Thoracic aorta (tissue), 2 donors: Measurements from ENCODE around the gene MYO1G. TPM values are rescaled to one million over a fixed set of nuclear protein-coding genes. Genes with fewer than 3 reads are reported as not detected.

ENCODE experiments used
- ATAC-seq: fragments of 150-250 bp; one replicate; pipeline ENCODE4 v1.8.0; 2017; ENCODE audit warnings: low read depth; ENCODE audit not compliant: insufficient number of reproducible peaks, low FRiP score
- DNase-seq: peaks from one replicate; pipeline ENCODE4 v3.0.0-alpha.2; 2020; ENCODE audit warnings: low spot score
- H3K27ac ChIP-seq, 2 donors: fragments of 200-600 bp; sonication (generic); 1 replicate in 1 of 2; 2 replicates in 1 of 2; pipeline ENCODE4 v1.5.1; 2016; ENCODE audit warnings: mild to moderate bottlenecking in 2 of 2, moderate library complexity in 2 of 2
- H3K27me3 ChIP-seq: fragments of 200-600 bp; sonication (generic); replicated peaks from 2 replicates; pipeline ENCODE4 v1.6.0; 2016; ENCODE audit warnings: mild to moderate bottlenecking; ENCODE audit not compliant: insufficient read depth
- H3K36me3 ChIP-seq: fragments of 200-600 bp; sonication (generic); one replicate; pipeline ENCODE4 v1.5.1; 2016
- H3K4me1 ChIP-seq, 2 donors: fragments of 200-600 bp; sonication (generic); 1 replicate in 1 of 2; 2 replicates in 1 of 2; pipeline versions ENCODE4 v1.5.1 to v1.6.0; 2016; ENCODE audit warnings: low read depth in 2 of 2, mild to moderate bottlenecking in 1 of 2; ENCODE audit not compliant: control insufficient read depth in 1 of 2
- H3K4me3 ChIP-seq: fragments of 200-600 bp; sonication (generic); 2 replicates; pipeline ENCODE4 v1.5.1; 2016; ENCODE audit warnings: mild to moderate bottlenecking
- H3K9me3 ChIP-seq: fragments of 200-600 bp; sonication (generic); 2 replicates; pipeline ENCODE4 v1.5.1; 2016
- total RNA-seq, 2 donors: library from RNA; depleted of rRNA; stranded (reverse); fragments of >200 nt; gene quantifications; one replicate each; pipeline versions ENCODE4 v1.1.0 to v1.2.3, GENCODE V29; 2016
- TF ChIP-seq, protein P1 (sequence below): fragments of 200-600 bp; sonication (generic); IDR thresholded peaks from one replicate; pipeline ENCODE4 v1.5.1; 2019; ENCODE audit warnings: antibody characterized with exemption

The MYO1G gene
- 10 to 100 TPM in 1 of 2 donors, 1 to 10 TPM in 1; 2.0 to 13.8 TPM for total RNA-seq

DNA sequence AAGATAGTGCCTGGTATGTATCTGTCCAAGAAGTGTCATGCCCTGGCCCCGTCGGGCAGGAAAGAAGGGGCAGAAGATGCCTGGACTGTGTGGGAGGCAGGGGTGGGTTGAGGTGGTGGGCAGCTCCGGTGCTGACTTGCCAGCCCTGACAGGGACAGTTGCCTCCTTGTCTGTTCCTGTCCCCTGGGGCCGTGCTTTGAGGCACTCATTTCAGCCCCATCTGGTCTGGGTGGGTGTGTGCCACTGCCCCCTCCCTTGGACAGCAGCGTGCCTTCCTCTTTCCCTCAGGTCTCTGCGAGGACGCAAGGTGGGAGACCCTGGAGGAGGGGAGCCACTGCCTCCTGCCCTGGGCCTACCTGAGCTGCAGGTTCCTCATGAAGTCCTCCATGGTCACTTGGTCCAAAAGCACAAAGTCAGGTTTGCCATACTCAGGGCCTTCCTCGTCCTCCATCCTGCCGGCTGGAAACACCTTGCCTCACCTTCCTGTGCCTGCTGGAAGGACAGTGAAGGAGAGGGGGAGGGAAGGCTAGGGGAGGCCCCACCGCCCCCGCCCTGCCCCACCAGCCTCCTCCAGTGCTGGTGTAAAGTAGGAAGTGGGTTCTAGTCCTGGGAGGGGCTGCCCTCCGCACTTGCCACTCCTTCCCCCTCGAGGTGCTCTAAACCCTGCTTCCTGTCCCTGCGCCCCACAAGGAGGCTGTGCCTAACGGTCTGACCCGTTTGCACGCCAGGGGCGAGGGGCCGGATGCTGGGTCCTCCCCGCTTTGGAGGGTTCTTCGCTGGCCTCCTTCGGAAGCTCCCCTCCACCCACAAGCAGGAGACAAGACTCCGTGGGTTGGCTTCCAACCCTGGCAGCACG lies at the start of gene MYO1G:
Gene MYO1G, minus strand, starts transcription at position 505 of the 856 bp plus-strand sequence. Its CDS starts 54 bp downstream, at position 451.
- TF ChIP-seq, protein P1, sequence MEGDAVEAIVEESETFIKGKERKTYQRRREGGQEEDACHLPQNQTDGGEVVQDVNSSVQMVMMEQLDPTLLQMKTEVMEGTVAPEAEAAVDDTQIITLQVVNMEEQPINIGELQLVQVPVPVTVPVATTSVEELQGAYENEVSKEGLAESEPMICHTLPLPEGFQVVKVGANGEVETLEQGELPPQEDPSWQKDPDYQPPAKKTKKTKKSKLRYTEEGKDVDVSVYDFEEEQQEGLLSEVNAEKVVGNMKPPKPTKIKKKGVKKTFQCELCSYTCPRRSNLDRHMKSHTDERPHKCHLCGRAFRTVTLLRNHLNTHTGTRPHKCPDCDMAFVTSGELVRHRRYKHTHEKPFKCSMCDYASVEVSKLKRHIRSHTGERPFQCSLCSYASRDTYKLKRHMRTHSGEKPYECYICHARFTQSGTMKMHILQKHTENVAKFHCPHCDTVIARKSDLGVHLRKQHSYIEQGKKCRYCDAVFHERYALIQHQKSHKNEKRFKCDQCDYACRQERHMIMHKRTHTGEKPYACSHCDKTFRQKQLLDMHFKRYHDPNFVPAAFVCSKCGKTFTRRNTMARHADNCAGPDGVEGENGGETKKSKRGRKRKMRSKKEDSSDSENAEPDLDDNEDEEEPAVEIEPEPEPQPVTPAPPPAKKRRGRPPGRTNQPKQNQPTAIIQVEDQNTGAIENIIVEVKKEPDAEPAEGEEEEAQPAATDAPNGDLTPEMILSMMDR: no peak
- Histone ChIP-seq H3K36me3 (peaks cover 11% of the 10 kb centered on the region), H3K27me3 (no peaks in the 10 kb centered on the region), H3K9me3 (no peaks in the 10 kb centered on the region), H3K27ac (peak within 1 kb of the TSS; percentile 53 to 64), H3K4me1 (peaks cover 4 to 17% of the 10 kb centered on the region in 2 donors), H3K4me3 (peak within 1 kb of the TSS; percentile 56)
- no peak for DNase-seq
- ATAC-seq: no peak

GRCh38 chr7:45028138-45028919 lies 49.5 kb upstream of the MYO1G start:
- H3K27ac ChIP-seq: no peak overlapping the region
- no peaks in the 10 kb centered on the region for H3K27me3 ChIP-seq
- peak overlapping the region; percentile 52 for H3K4me3 ChIP-seq
- DNase-seq (no peak), ATAC-seq (no peak)
- H3K9me3 ChIP-seq: no peaks in the 10 kb centered on the region
- H3K36me3 ChIP-seq: peaks cover 3% of the 10 kb centered on the region
- TF ChIP-seq, protein P1: no peak
- peaks cover 3 to 4% of the 10 kb centered on the region in 2 donors for H3K4me1 ChIP-seq

- no peaks in the 10 kb centered on the region for H3K27me3 ChIP-seq
- no peaks in the 10 kb centered on the region for H3K4me1 ChIP-seq
- peaks cover 3% of the 10 kb centered on the region for H3K36me3 ChIP-seq
- TF ChIP-seq, protein P1: no peak
- ATAC-seq (no peak), DNase-seq (no peak)
- peak overlapping the region; percentile 52 for H3K4me3 ChIP-seq
- no peak overlapping the region for H3K27ac ChIP-seq
- H3K9me3 ChIP-seq: no peaks in the 10 kb centered on the region
These were observed 48.9 kb upstream of the MYO1G start for GRCh38 chr7:45027774-45028114.

- ATAC-seq (no peak), DNase-seq (no peak)
- H3K27ac ChIP-seq: peak overlapping the region in 1 of 2 donors; percentile 37
- H3K4me1 ChIP-seq: no peaks in the 10 kb centered on the region
- no peaks in the 10 kb centered on the region for H3K27me3 ChIP-seq
- peak overlapping the region; percentile 52 for H3K4me3 ChIP-seq
- TF ChIP-seq, protein P1: no peak
- H3K36me3 ChIP-seq: peaks cover 3% of the 10 kb centered on the region
- H3K9me3 ChIP-seq: no peaks in the 10 kb centered on the region
These were observed 48.4 kb upstream of the MYO1G start for GRCh38 chr7:45026984-45027773.
